PC-3 (cell line): ENCODE results near the gene LHCGR. TPM values are rescaled to one million over a fixed set of nuclear protein-coding genes. Genes with fewer than 3 reads are reported as not detected.
A peak's percentile ranks its signal among the peaks of the same experiment; 100 is the strongest.
"Not testable (repeated sequence)": the region's sequence is repeated elsewhere in the genome, so short reads cannot be mapped to it uniquely, and the experiment has no call there.

Experiments
- ATAC-seq: fragments of 200-7000 bp; cut with Tn5 transposase; 2 replicates; pipeline ENCODE4 v1.9.1; 2020; ENCODE audit warnings: mild to moderate bottlenecking, moderate library complexity
- BruUV-seq: library from RNA; stranded (reverse); fragments of 400-500 nt; replicated peaks from 2 replicates; lab custom pipeline; 2021; lab: Mats Ljungman, UMichigan
- CTCF ChIA-PET: fragments of 300-600 bp; sonication (Branson Sonifier 250); formaldehyde crosslinking; loops from one replicate; lab custom pipeline; 2022; ENCODE audit warnings: antibody characterized with exemption; lab: Charles Lee
- POLR2A ChIA-PET: fragments of 300-600 bp; sonication (Branson Sonifier 250); formaldehyde crosslinking; loops from one replicate; lab custom pipeline; 2022; ENCODE audit warnings: antibody characterized with exemption; ENCODE audit not compliant: unreplicated experiment; lab: Charles Lee
- DNase-seq: peaks from one replicate; pipeline ENCODE4 v3.0.0-alpha.2; 2015
- H2AFZ ChIP-seq: fragments of 300-600 bp; sonication (generic); 2 replicates; pipeline ENCODE4 v1.6.0; 2016; ENCODE audit warnings: antibody characterized with exemption, low read length
- H3F3A ChIP-seq: fragments of 300-600 bp; sonication (generic); one replicate; pipeline ENCODE4 v1.6.0; 2017; ENCODE audit warnings: antibody characterized with exemption, low read length, control low read depth, mild to moderate bottlenecking; ENCODE audit not compliant: unreplicated experiment
- H3K27ac ChIP-seq: fragments of 300-600 bp; sonication (generic); 2 replicates; pipeline ENCODE4 v1.5.1; 2016; ENCODE audit warnings: mild to moderate bottlenecking, low read length
- H3K27me3 ChIP-seq: fragments of 300-600 bp; sonication (generic); 2 replicates; pipeline ENCODE4 v1.6.1; 2016; ENCODE audit warnings: low read length, mixed read lengths
- H3K36me3 ChIP-seq: fragments of 300-600 bp; sonication (generic); 2 replicates; pipeline ENCODE4 v1.6.1; 2016; ENCODE audit warnings: low read depth, mixed run types, low read length, mixed read lengths
- H3K4me1 ChIP-seq: fragments of 300-600 bp; sonication (generic); 2 replicates; pipeline ENCODE4 v1.5.1; 2016; ENCODE audit warnings: low read length; ENCODE audit not compliant: insufficient read depth
- H3K4me2 ChIP-seq: fragments of 300-600 bp; sonication (generic); 2 replicates; pipeline ENCODE4 v1.6.0; 2016; ENCODE audit warnings: low read length
- H3K4me3 ChIP-seq: fragments of 300-600 bp; sonication (generic); 2 replicates; pipeline ENCODE4 v1.5.1; 2016; ENCODE audit warnings: mild to moderate bottlenecking, low read length, mixed read lengths
- H3K79me2 ChIP-seq: fragments of 300-600 bp; sonication (generic); 2 replicates; pipeline ENCODE4 v1.6.1; 2017; ENCODE audit warnings: low read length, mixed read lengths
- H3K9ac ChIP-seq: fragments of 300-600 bp; sonication (generic); 2 replicates; pipeline ENCODE4 v1.6.0; 2016; ENCODE audit warnings: mild to moderate bottlenecking, low read length
- H3K9me2 ChIP-seq: fragments of 300-600 bp; sonication (generic); replicated peaks from 2 replicates; pipeline ENCODE4 v1.6.1; 2016; ENCODE audit warnings: mixed run types, low read length, mixed read lengths
- H3K9me3 ChIP-seq: fragments of 300-600 bp; sonication (generic); 2 replicates; pipeline ENCODE4 v1.6.1; 2016; ENCODE audit warnings: low read length, mixed read lengths
- H4K20me1 ChIP-seq: fragments of 300-600 bp; sonication (generic); 2 replicates; pipeline ENCODE4 v1.6.1; 2016; ENCODE audit warnings: low read length, mixed read lengths
- CTCF ChIP-seq: fragments of 300-600 bp; sonication (generic); conservative IDR thresholded peaks from 2 replicates; pipeline ENCODE4 v1.5.1; 2017; ENCODE audit warnings: antibody characterized with exemption, low read depth, mild to moderate bottlenecking, low read length
- EZH2 ChIP-seq: fragments of 300-600 bp; sonication (generic); IDR thresholded peaks from one replicate; pipeline ENCODE4 v1.6.1; 2017; ENCODE audit warnings: antibody characterized with exemption, mild to moderate bottlenecking, low read length; ENCODE audit not compliant: unreplicated experiment
- EZH2phosphoT487 ChIP-seq: fragments of 300-600 bp; sonication (generic); IDR thresholded peaks from 2 replicates; pipeline ENCODE4 v1.6.1; 2018; ENCODE audit warnings: mild to moderate bottlenecking, antibody characterized with exemption, low read length, borderline replicate concordance
- intact Hi-C: fragments of 100-400 bp; cut with micrococcal nuclease; formaldehyde crosslinking; loops from 2 replicates; pipeline ENCODE4 v1.9.0; 2023
- total RNA-seq: library from RNA; depleted of rRNA; stranded (reverse); fragments of >200 nt; gene quantifications from 2 replicates; pipeline ENCODE4 v1.2.3, GENCODE V29; 2014

LHCGR gene
- total RNA-seq, 1 experiment from 2014 or later = not detected

GRCh38 chr2:48747319-48747718 is 8.2 kb downstream of the LHCGR start:
- H3K79me2 ChIP-seq = no peaks in the 10 kb centered on the region
- no peaks in the 10 kb centered on the region for H3K4me1 ChIP-seq
- H3K27me3 ChIP-seq = no peaks in the 10 kb centered on the region
- BruUV-seq = no TSS peak
- H3K9me2 ChIP-seq = no peaks in the 10 kb centered on the region
- H3K4me2 ChIP-seq = no peak overlapping the region
- ATAC-seq (no peak), DNase-seq (no peak)
- H2AFZ ChIP-seq = no peak overlapping the region
- H3F3A ChIP-seq = no peaks in the 10 kb centered on the region
- no peaks in the 10 kb centered on the region for H3K9me3 ChIP-seq
- H4K20me1 ChIP-seq = no peaks in the 10 kb centered on the region
- POLR2A ChIA-PET = no interaction called here
- H3K27ac ChIP-seq = no peak overlapping the region
- H3K4me3 ChIP-seq = no peak overlapping the region
- TF ChIP-seq CTCF = no peak
- TF ChIP-seq EZH2 = no peak
- no peak for TF ChIP-seq EZH2phosphoT487
- H3K9ac ChIP-seq = no peak overlapping the region
- CTCF ChIA-PET = no interaction called here
- no peaks in the 10 kb centered on the region for H3K36me3 ChIP-seq
- intact Hi-C loops = no loop called here

GRCh38 chr2:48739236-48739635 is 16.3 kb downstream of the LHCGR start:
- DNase-seq, ATAC-seq, H3K27me3 ChIP-seq, H3F3A ChIP-seq, H3K9me3 ChIP-seq, POLR2A ChIA-PET, CTCF ChIA-PET, H2AFZ ChIP-seq, H3K9me2 ChIP-seq, H3K79me2 ChIP-seq, H3K9ac ChIP-seq, intact Hi-C loops, H3K4me1 ChIP-seq, H3K4me2 ChIP-seq, H3K36me3 ChIP-seq, H4K20me1 ChIP-seq, H3K27ac ChIP-seq, H3K4me3 ChIP-seq, BruUV-seq: not testable (repeated sequence)

GRCh38 chr2:48738806-48739205 is 16.7 kb downstream of the LHCGR start:
- POLR2A ChIA-PET = no interaction called here
- intact Hi-C loops = no loop called here
- BruUV-seq = no TSS peak
- no peak overlapping the region for H3K9ac ChIP-seq
- H3K4me1 ChIP-seq = no peaks in the 10 kb centered on the region
- H3F3A ChIP-seq = no peaks in the 10 kb centered on the region
- DNase-seq (peak; percentile 28), ATAC-seq (no peak)
- no peaks in the 10 kb centered on the region for H3K9me3 ChIP-seq
- no peaks in the 10 kb centered on the region for H3K9me2 ChIP-seq
- no peak overlapping the region for H3K27ac ChIP-seq
- H3K4me2 ChIP-seq = no peak overlapping the region
- no peaks in the 10 kb centered on the region for H4K20me1 ChIP-seq
- no peaks in the 10 kb centered on the region for H3K27me3 ChIP-seq
- H3K36me3 ChIP-seq = no peaks in the 10 kb centered on the region
- H3K79me2 ChIP-seq = no peaks in the 10 kb centered on the region
- TF ChIP-seq EZH2 = no peak
- no peak for TF ChIP-seq EZH2phosphoT487
- no peak for TF ChIP-seq CTCF
- no peak overlapping the region for H2AFZ ChIP-seq
- CTCF ChIA-PET = no interaction called here
- no peak overlapping the region for H3K4me3 ChIP-seq
